Erythroblast (primary cell): ENCODE measurements around the gene SPOCK1.
A peak's percentile ranks its signal among the peaks of the same experiment; 100 is the strongest.

Experiments
- DNase-seq, 2 experiments: peaks; one replicate each; lab custom pipeline; 2025; lab: John Stamatoyannopoulos, UW
- GATA1 ChIP-seq: IDR thresholded peaks from 2 replicates; pipeline ENCODE4 v1.6.1; 2011; ENCODE audit warnings: low read depth, mild to moderate bottlenecking, control low read depth, low read length, moderate library complexity
- POLR2A ChIP-seq: IDR thresholded peaks from 2 replicates; pipeline ENCODE4 v1.6.1; 2011; ENCODE audit warnings: mild to moderate bottlenecking, low read length

The SPOCK1 gene

DNA sequence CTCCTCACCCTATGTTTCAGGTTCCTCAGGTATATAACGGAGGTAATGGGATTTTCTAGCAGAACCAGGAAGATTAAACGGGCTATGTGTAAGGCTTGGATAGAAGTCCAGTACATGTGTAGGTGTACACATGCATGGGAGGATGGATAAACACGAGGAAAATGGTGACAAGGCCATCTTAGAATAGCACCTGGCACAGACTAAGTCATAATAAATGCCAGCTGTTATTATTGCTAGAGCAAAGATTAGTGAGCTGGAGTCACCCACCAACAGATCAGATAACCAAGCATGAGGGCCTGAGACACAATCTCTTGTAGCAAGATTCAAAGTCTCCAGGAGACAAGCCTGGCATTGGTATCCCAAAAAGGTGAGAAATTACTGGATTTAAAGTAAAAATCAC, 21.1 kb downstream of the SPOCK1 start:
- no peak for DNase-seq
- TF ChIP-seq GATA1 (no peak), POLR2A (no peak)

- no peak for TF ChIP-seq POLR2A
- TF ChIP-seq GATA1, result no peak
- no peak for DNase-seq
Measured at GRCh38 chr5:137470921-137471220, 28.3 kb downstream of the SPOCK1 start.

DNA sequence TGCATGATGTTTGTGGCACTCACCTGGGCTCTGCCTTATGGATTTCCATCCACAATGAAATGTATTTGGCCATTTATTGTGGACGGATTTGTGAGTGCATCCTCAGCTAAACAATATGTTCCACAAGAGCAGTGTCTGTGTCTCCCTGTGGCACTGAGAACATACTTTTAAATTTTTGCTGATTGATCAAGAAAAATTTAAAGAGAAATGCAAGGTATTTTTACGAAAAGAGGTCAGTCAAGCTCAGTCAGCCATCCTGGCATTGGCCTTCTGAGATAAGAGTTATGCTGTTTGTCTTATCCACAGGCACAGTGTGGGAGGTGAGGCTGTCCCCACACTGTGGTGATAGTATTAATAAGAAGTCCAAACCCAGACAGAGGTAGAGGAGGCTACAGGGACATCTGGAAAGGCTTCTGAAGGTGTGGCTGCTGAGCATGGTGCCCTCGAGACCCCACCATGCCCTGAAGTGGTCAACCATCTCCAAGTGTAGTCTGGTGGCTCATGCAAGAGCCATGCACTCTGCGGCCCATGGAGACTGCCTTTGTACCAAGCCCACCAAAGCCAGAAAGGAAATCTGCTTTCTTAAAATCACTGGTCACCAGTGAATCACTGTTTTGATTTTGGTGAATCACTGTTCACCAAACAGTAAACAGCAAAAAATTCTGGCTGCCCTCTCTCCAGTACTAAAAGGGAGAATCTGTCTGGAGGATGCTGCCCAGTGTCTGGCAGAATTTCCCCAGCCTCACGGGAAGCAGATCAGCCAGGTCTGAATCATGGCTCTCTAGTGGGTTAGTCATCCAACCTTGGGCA, 28.8 kb downstream of the SPOCK1 start:
- no peak for DNase-seq
- no peak for TF ChIP-seq POLR2A
- TF ChIP-seq GATA1, result no peak

DNA sequence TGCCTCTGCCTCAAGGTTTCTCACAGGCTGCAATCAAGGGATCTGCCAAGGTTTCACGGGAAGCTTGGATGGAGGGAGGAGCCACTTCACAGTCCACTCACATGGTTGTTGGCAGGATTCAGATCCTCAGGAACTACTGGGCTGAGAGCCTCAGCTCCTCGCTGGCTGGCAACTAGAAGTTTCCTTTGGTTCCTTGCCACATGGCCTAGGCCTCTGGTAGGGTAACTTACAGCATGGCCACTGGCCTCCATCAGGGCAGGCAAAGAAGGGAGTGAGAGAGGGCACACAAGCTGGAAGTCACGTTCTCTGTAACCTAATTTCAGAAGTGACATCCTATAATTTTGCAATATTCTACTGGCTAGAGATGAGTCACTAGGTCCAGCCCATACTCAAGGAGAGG, 32.2 kb downstream of the SPOCK1 start:
- DNase-seq, result no peak
- TF ChIP-seq GATA1 (no peak), POLR2A (no peak)

GRCh38 chr5:137465930-137466329, 33.2 kb downstream of the SPOCK1 start:
- TF ChIP-seq POLR2A, result no peak
- no peak for TF ChIP-seq GATA1
- no peak for DNase-seq

GRCh38 chr5:137462816-137463520, 36.2 kb downstream of the SPOCK1 start:
- TF ChIP-seq GATA1, result no peak
- TF ChIP-seq POLR2A, result no peak
- DNase-seq, result no peak

DNA sequence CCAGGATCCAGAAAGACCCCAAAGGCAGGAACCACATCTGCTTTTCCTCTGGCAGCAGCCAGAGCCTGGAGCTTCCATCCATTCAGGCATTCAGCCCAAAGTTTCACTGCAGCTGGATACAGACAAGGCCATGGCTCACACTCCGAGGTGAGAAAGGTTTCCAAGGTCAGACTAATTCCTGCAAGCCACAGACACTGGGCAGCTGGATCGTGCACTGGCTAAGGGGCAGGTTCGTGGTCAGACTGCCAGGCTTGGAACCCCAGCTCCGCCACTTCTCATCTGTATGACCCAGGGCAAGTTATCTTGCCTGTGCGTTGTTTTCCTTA, 36.9 kb downstream of the SPOCK1 start:
- TF ChIP-seq POLR2A (no peak), GATA1 (no peak)
- DNase-seq, result no peak

- DNase-seq, result no peak
- TF ChIP-seq POLR2A, result no peak
- TF ChIP-seq GATA1, result no peak
Measured at GRCh38 chr5:137461391-137462264, 37.5 kb downstream of the SPOCK1 start.

DNA sequence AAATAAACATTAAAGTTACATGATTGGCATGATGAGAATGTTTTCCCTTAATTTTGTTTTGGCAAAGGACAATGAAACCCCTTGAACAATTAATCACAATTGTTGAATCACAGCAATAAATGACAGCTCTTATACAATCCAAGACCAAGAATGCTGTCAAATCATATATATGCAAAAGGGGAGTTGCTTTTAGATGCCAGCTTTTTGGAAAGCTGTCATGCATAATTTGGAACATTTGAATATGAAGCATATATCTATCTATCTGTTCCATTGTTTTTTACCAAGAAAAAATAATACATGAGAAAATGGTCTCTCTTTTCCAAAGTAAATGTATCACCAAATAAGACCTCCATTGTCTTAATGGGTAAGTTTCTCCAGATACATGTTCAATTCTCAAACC, 44.5 kb downstream of the SPOCK1 start:
- DNase-seq, result no peak
- no peak for TF ChIP-seq POLR2A
- TF ChIP-seq GATA1, result no peak

- DNase-seq, result peak; percentile 37 to 48
- TF ChIP-seq GATA1 (no peak), POLR2A (no peak)
Measured at GRCh38 chr5:137453483-137454080, 45.5 kb downstream of the SPOCK1 start.

GRCh38 chr5:137450759-137451158, 48.4 kb downstream of the SPOCK1 start:
- DNase-seq, result no peak
- TF ChIP-seq GATA1, result no peak
- TF ChIP-seq POLR2A, result no peak

- TF ChIP-seq POLR2A (no peak), GATA1 (no peak)
- DNase-seq, result no peak
Measured at GRCh38 chr5:137448868-137449267, 50.3 kb downstream of the SPOCK1 start.

DNA sequence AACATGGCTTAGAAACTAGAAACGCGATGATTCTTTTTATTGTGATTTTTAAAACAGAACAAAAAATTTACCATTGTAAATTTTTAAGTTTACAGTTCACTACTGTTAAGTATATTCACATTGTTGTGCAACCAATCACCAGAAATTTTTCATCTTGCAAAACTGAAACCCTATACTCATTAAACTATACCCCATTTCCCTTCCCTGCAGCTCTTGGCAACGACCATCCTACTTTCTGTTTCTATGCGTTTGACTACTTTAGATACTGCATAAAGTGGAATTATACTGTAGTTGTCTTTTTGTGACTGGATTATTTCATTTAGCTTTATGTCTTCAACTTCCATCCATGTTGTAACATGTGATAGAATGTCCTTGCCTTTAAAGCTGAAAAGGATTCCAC, 52.5 kb downstream of the SPOCK1 start:
- DNase-seq, result no peak
- TF ChIP-seq GATA1 (no peak), POLR2A (no peak)

DNA sequence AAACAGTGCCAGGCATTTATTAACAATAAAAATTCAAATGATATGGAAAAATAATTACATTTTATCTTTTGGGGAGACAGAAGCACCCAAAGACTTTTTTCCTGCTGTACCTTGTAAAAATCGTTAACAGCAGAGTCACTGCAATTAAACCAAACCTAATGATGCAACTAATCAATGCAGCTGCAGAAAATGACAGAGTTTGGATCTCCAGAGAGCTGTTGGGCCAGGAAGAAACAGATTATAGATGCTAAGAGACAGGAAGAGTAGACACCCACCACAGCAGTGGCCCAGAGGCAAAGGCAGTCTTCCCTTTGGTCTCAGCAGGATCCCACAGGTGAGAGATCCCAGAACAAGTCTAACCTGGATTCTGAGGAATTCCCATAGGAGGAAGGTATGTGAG, 53.0 kb downstream of the SPOCK1 start:
- TF ChIP-seq GATA1 (no peak), POLR2A (no peak)

More for the DNA sequence above, 53.0 kb downstream of the SPOCK1 start:
- no peak for DNase-seq
